ENCODE data around the gene VIM. TPM values are rescaled to one million over a fixed set of nuclear protein-coding genes. Genes with fewer than 3 reads are reported as not detected.
A peak's percentile ranks its signal among the peaks of the same experiment; 100 is the strongest.

VIM gene
- total RNA-seq, 1 experiment from 2014 or later = 7.2 TPM

- TF ChIP-seq CTCF (IDR thresholded peaks at IDR 0.05 in 2 of 3, conservative IDR thresholded peaks at IDR 0.05 in 1 of 3; ENCODE audit: borderline replicate concordance in 1 of 3, insufficient read depth in 1 of 3, low read depth in 2 of 3, low read length in 2 of 3) = no peak
- no peak for TF ChIP-seq MAX (IDR thresholded peaks at IDR 0.05)
- no peak for TF ChIP-seq SRF (IDR thresholded peaks at IDR 0.05; ENCODE audit: low read depth)
- no peak for TF ChIP-seq POLR2A (IDR thresholded peaks at IDR 0.05; ENCODE audit: borderline replicate concordance, extremely low read depth, insufficient read depth, insufficient read length)
- no peak for TF ChIP-seq JUND (IDR thresholded peaks at IDR 0.05)
- TF ChIP-seq TCF7L2 (IDR thresholded peaks at IDR 0.05; ENCODE audit: borderline replicate concordance, extremely low read depth, insufficient read depth, insufficient read length) = no peak
Measured at GRCh38 chr10:17213646-17214349, 14.2 kb upstream of the VIM start (continued).

GRCh38 chr10:17214526-17214925, 13.5 kb upstream of the VIM start:
- Histone ChIP-seq H3K36me3 (ENCODE audit: control insufficient read depth in 1 of 2, insufficient read depth in 2 of 2, low read length in 2 of 2) (no peaks in the 10 kb centered on the region), H3K79me2 (ENCODE audit: insufficient read depth, low read length) (no peaks in the 10 kb centered on the region), H3K27ac (ENCODE audit: low read depth, low read length) (no peak overlapping the region; the same call in 1 of the 2 replicates), H3K27me3 (ENCODE audit: insufficient read depth, low read length) (no peaks in the 10 kb centered on the region), H3K9me2 (ENCODE audit: insufficient read depth) (no peaks in the 10 kb centered on the region), H2AFZ (ENCODE audit: low read depth, low read length, poor library complexity, severe bottlenecking) (peak overlapping the region; percentile 95), H3K4me3 (replicated peaks in 1 of 2; ENCODE audit: low read depth in 1 of 2, low read length in 2 of 2) (peak overlapping the region in 1 of 2 experiments; percentile 10; a peak in 1 of 4 replicates), H3K4me2 (ENCODE audit: low read length) (peak overlapping the region; percentile 51), H3K4me1 (ENCODE audit: control insufficient read depth in 1 of 2, insufficient read depth in 2 of 2, low read length in 2 of 2) (peaks cover 24 to 35% of the 10 kb centered on the region in 2 experiments), H3K9ac (ENCODE audit: low read length) (peak overlapping the region; percentile 16; the same call in 1 of the 2 replicates), H3K9me3 (ENCODE audit: control insufficient read depth in 1 of 2, insufficient read depth in 1 of 2, low read depth in 1 of 2, low read length in 2 of 2) (no peaks in the 10 kb centered on the region), H4K20me1 (ENCODE audit: insufficient read depth) (no peaks in the 10 kb centered on the region)
- CTCF ChIA-PET = interaction anchor here (1.1 kb wide), 1 partner anchor 14 kb away, joined by 3 read pairs; the partner anchor contains the start of gene VIM
- POLR2A ChIA-PET = interaction anchor here (2.4 kb wide), 1 partner anchor 13 kb away, joined by 13 read pairs; the partner anchor contains the start of gene TRDMT1
- no peak for DNase-seq (ENCODE audit: low read depth, low spot score)
- TSS peak; percentile 77 for BruUV-seq (replicated peaks)
- ATAC-seq = no peak
- TF ChIP-seq TCF7L2 (IDR thresholded peaks at IDR 0.05; ENCODE audit: borderline replicate concordance, extremely low read depth, insufficient read depth, insufficient read length) (no peak), RAD21 (IDR thresholded peaks at IDR 0.05; ENCODE audit: low read depth) (no peak), ZNF274 (IDR thresholded peaks at IDR 0.05; ENCODE audit: low read depth, low read length) (no peak), EZH2phosphoT487 (IDR thresholded peaks at IDR 0.05; ENCODE audit: borderline replicate concordance) (no peak), MAX (IDR thresholded peaks at IDR 0.05) (no peak), CEBPB (IDR thresholded peaks at IDR 0.05; ENCODE audit: low read depth) (no peak), CBX3 (IDR thresholded peaks at IDR 0.05; ENCODE audit: low read depth) (no peak; the same call in 1 of the 2 replicates)
- RAD21 ChIA-PET (ENCODE audit: low non-redundant PET in 1 of 2, low total read pairs in 2 of 2, uncharacterized antibody in 2 of 2, unreplicated experiment in 2 of 2) = no interaction called here
- intact Hi-C loops (cut with micrococcal nuclease) = no loop called here

Measured in HCT116 (cell line).